Occipital lobe (tissue), 2 donors: ENCODE measurements around the gene MED27. TPM values are rescaled to one million over a fixed set of nuclear protein-coding genes. Genes with fewer than 3 reads are reported as not detected.

ENCODE experiments used
- DNase-seq: peaks from one replicate; lab custom pipeline; 2025; lab: John Stamatoyannopoulos, UW
- total RNA-seq: library from RNA; depleted of rRNA; stranded (reverse); fragments of >200 nt; gene quantifications from one replicate; pipeline ENCODE4 v1.2.3, GENCODE V29; 2014

Gene MED27
- total RNA-seq, 1 donor from 2014 or later: 11.5 TPM

- no peak for DNase-seq
These were observed 35.3 kb downstream of the MED27 start for GRCh38 chr9:132044176-132044875.

GRCh38 chr9:132043708-132044107 is 36.0 kb downstream of the MED27 start:
- DNase-seq: no peak

- DNase-seq: no peak
These were observed 37.3 kb downstream of the MED27 start for GRCh38 chr9:132042324-132042723.

DNA sequence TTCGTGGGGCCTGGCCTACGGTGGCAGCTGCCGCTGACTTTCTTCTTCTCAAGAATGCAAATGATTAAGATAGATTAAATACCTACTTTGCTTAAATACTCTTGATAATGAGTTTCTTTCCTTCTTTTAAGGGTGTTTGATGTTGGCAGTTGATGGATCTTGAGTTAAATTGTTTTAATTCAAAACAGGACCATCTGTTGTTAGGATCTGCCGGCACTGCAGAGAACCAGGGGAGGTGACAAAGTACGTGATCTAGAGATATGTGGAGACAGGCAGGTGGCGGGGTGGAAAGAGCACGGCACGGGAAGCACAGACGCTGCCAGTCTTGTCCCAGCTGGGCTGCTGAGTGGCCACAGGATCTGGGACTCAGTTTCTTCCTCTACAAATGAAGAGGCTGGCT is 37.9 kb downstream of the MED27 start:
- DNase-seq: no peak

GRCh38 chr9:132040808-132041207 is 38.9 kb downstream of the MED27 start:
- no peak for DNase-seq

DNA sequence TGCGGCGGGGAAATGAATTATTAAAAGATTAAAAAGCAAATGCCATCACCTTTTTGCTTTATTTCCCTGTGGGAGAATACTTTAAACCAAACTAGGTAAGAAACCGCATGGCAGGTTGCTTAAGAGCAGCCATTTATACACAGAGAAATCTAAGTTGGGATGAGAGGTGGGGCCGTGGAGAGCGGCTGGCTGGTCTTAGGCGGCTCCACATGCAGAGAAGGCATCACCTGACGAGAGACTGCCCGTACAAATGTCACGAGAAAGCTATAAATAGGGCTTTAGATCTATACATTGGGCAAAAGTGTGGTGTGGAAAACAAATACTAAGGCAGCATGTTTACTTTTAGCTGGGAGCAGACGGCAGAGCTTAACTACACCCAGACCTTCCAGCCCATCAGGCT is 39.4 kb downstream of the MED27 start:
- DNase-seq: no peak

GRCh38 chr9:132039284-132039683 is 40.4 kb downstream of the MED27 start:
- no peak for DNase-seq

DNA sequence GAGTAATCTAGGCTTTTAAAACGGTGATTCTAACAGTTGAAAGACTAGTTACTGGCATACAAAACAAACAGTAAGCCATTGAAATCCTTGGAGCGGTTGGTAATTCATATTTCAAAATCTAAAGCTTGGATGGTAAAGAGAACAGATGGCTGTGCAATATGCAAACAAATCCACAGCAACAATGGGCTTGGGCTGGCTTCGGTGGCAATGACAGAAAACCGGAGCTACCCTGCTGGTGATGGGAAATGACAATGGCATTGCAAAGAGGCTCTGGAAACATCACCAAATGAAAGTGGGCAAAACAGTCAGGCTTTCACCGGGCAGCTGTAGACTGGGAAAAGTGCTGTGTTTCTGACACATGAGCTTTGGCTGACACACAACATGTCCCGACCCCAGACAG is 42.2 kb downstream of the MED27 start:
- DNase-seq: no peak

DNA sequence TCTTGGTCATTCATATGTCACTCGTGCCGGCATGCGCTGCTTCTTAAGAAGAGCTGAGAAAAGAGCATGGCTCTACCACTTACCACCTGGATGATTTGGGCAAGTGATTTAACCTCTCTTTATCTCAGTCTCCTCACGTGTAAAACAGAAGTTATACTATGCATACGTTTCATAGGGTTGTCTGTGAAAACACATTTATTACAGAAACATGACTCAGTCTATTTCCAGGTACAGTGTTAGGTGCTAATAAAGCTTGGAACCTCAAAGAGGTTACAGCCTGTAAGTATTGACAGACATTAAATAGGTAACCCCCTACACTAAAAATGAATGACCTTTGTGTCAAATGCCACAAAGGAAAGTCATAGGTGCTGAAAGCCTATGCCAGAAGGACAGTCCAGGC is 43.1 kb downstream of the MED27 start:
- DNase-seq: no peak

DNA sequence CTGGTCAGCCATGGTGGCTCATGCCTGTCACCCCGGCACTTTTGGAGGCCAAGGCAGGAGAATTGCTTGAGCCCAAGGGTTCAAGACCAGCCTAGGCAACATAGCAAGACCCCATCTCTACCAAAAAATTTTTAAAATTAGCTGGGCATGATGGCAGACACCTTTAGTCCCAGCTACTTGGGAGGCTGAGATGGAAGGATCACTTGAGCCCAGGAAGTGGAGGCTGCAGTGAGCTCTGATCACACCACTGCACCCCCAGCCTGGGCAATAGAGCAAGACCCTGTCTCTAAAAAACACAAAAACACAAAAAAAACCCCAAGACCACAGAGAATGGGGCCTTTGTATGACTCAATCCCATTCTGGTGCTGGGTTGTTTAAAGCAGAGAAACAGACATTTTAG is 44.0 kb downstream of the MED27 start:
- DNase-seq: no peak

DNA sequence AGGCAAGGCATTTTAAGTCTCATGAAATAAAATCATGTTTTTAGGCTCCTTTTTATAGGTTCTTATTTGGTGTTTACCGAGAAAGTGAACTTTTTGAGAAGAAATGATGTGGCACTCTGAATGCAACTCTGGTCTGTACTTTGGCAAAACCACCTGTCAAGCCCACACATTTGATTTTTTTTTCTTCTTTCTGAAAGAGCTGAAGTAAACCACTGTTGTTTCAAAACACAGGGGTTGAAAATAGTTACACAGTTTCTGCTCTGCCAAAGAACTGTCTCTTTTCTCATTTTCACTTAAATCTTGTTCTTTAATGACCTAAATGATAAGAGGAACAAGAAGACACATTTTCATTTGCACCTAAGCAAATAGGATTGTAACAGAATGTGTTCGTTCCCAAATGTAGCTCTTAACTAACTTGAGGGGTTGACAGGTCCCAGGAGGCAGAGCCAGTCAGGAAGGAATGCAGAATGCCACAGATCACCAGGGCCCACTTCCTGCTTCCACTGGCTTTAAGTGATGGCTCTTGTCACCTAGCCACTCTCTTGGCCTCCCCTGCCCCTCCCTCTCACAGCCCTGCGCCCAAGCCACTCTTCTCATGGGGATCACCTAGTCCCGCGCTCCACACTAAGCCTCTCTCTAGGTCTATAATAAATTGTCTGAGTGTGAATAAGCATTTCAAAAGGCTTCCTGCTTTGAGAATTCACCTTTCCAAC is 47.3 kb downstream of the MED27 start:
- DNase-seq: no peak

- DNase-seq: no peak
These were observed 48.0 kb downstream of the MED27 start for GRCh38 chr9:132031467-132032237.

DNA sequence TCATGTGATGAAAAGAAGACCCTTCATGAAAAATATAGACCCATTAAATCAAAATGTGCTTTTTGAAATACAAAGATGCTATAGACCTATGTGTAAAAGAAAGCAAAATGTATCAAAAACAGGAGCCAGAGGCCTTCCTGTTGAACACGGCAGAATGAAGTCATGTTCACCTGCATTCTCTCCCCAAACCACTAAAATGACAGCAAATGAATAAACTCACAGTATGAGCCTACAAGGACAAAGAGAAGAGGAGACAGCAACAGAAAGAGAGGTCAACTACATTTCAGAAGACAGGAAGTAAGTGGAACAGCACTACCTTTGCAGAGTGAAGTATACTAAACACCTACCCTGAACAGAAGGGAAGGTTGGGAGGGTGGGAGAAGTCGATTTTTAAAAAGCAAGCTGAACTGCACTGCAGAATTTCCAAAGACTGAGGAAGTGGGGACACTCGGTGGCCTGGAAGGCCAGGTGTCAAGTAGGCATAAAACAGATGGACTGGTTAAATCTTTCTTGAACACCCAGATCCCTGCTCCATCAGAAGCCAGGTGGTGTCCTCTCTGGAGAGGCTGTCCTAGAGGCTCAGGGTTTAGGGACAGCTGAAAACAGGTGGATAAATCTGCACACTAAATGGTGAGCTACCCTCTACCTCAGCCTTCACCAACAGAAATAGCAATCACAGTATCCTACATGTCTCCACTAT is 48.9 kb downstream of the MED27 start:
- no peak for DNase-seq

GRCh38 chr9:132027752-132028663 is 51.7 kb downstream of the MED27 start:
- no peak for DNase-seq

DNA sequence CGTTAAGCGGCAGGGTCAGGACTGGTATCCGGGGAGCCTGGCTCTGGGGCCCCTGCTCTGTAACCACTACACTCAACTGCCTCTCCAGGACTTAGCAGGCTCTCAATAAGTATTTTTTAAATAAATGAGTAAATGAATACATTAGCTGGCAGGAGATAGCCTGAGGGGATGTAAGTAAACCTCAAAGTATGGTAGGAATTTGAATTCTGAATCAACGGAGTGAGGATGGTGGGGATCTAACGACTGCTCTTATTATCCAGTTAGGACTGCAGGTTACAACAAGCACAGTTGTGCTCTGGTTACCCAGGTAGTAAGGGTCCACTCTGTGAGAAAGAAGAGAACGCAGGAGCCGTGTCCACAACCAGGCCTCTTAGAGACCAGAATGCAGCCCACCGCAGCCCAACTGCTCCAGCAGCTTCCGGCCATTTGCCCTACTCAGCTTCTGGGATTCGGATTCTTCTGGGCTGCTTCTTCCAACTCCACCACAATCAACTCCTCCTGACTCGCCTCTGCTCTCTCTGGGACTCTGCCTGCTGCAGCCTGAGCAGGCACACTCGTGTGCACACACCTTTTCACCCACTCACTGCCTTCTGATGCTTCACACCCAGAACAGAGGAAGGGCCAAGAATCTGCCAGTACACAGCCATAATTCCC is 52.6 kb downstream of the MED27 start:
- no peak for DNase-seq

DNA sequence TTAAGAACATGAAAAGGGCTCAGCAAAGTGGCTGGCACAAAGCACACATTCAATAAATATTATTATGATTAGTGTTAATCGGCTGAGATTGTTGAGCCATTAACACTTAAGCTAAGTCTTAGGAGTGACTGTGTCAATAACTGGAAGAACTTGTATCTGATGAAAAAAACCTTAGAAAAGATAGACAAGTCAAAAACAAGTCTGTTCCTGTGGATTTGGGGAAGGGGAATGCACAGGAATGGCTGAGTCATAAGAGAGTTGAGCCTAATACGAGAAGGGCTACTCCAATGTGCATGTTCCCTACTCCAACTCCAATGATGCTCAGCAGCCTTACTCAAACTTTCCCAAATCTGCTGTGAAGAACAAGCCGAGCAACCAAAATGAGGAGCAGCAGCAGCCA is 53.9 kb downstream of the MED27 start:
- no peak for DNase-seq

DNA sequence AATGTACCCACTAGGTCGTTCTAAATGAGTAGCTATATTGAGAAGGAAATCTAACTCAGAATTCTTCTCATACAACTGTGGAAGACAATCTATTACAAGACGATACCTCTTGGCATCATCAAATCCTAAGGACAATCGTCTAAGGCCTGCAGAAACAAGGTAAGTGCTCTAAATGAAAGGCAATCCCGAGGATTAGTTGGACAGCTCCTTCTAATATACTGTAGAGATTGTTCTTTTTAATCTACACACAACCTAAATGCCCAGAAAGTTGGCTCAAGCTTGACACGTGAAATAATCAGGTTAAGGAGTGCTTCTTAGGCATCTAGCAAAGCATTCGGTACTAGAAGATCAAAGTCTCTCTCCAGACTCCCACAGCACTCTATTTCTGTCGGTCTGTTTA is 55.1 kb downstream of the MED27 start:
- no peak for DNase-seq

GRCh38 chr9:132023419-132024180 is 56.1 kb downstream of the MED27 start:
- DNase-seq: no peak

- DNase-seq: no peak
These were observed 58.7 kb downstream of the MED27 start for GRCh38 chr9:132020820-132021510.
